GM12878 (cell line): ENCODE measurements around the gene LRRC4B.

Experiments used
- CTCF ChIP-seq, 3 experiments: IDR thresholded peaks in 2 of 3; conservative IDR thresholded peaks in 1 of 3; 2 replicates each; pipeline ENCODE4 v1.5.1; 2011; ENCODE audit warnings: low read depth in 3 of 3, low read length in 3 of 3, mild to moderate bottlenecking in 3 of 3, control low read depth in 2 of 3, moderate library complexity in 2 of 3, inconsistent platforms in 1 of 3, mixed read lengths in 1 of 3; ENCODE audit not compliant: control insufficient read depth in 2 of 3, insufficient read depth in 1 of 3; ENCODE audit errors: extremely low read depth in 1 of 3
- FOXK2 ChIP-seq: fragments of 450-650 bp; IDR thresholded peaks from 2 replicates; pipeline ENCODE4 v1.6.1; 2017; ENCODE audit warnings: mild to moderate bottlenecking, moderate library complexity
- NFIC ChIP-seq: IDR thresholded peaks from 2 replicates; pipeline ENCODE4 v1.6.1; 2012; ENCODE audit warnings: low read depth, mild to moderate bottlenecking, inconsistent platforms, low read length, moderate library complexity
- NFYA ChIP-seq: IDR thresholded peaks from 2 replicates; pipeline ENCODE4 v1.6.1; 2011; ENCODE audit warnings: low read depth, mild to moderate bottlenecking, low read length, improper control_type of control experiment, borderline replicate concordance
- PML ChIP-seq: IDR thresholded peaks from 2 replicates; pipeline ENCODE4 v1.6.1; 2012; ENCODE audit warnings: low read length, inconsistent platforms
- SMC3 ChIP-seq: IDR thresholded peaks from 2 replicates; pipeline ENCODE4 v1.6.1; 2011; ENCODE audit warnings: low read length, improper control_type of control experiment, borderline replicate concordance

GRCh38 chr19:50565984-50566903 lies 2.0 kb downstream of the LRRC4B start:
- TF ChIP-seq NFIC (no peak), CTCF (IDR thresholded peaks at IDR 0.05 in 2 of 3, conservative IDR thresholded peaks at IDR 0.05 in 1 of 3; ENCODE audit: control insufficient read depth in 2 of 3, extremely low read depth in 1 of 3, insufficient read depth in 1 of 3, low read depth in 3 of 3, low read length in 3 of 3) (no peak), FOXK2 (no peak), SMC3 (no peak), NFYA (no peak), PML (no peak)
